Erythroblast (primary cell): ENCODE measurements around the gene UBE2D3.
A peak's percentile ranks its signal among the peaks of the same experiment; 100 is the strongest.

Experiments
- DNase-seq, 2 experiments: peaks; one replicate each; lab custom pipeline; 2025; lab: John Stamatoyannopoulos, UW
- GATA1 ChIP-seq: IDR thresholded peaks from 2 replicates; pipeline ENCODE4 v1.6.1; 2011; ENCODE audit warnings: low read depth, mild to moderate bottlenecking, control low read depth, low read length, moderate library complexity
- POLR2A ChIP-seq: IDR thresholded peaks from 2 replicates; pipeline ENCODE4 v1.6.1; 2011; ENCODE audit warnings: mild to moderate bottlenecking, low read length

Gene UBE2D3

DNA sequence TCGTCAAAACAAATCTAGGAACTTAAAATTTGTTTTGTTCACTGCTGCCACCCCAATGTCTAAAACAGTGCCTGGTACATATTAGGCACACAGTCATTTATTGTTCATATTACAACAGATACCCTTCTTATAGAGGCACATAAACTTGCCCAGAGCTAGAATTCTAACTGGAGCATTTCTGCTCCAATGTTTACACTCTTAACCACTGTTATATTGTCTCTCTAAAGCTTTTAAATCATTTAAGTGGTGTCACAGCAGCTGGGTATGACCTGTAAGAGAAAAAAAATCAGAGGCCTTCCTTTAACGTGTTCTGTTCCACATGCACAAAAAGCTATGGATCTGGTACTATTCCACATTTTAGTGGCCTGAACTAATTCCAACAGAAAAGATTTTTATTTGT lies 3.0 kb downstream of the UBE2D3 start:
- no peak for DNase-seq
- TF ChIP-seq GATA1 (no peak), POLR2A (no peak)

DNA sequence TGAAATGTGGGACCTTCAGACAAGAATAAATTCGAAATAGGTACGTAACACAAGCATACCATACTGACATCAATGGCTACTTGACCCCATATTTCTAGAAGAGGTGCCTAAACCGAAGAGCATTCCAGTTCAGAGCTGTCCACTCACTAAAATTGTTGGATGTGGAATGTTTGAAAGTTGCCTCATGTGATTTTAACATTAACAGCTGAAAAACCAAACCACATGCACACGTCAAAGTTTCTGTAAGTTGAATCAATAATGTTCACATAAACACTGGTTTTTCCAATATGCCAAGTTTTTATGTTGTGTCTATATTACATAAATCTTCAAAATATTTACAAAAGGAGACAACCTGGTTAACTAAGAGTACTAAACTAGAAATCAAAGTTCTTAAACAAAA lies 3.5 kb downstream of the UBE2D3 start:
- TF ChIP-seq GATA1: no peak
- TF ChIP-seq POLR2A: no peak
- DNase-seq: no peak

DNA sequence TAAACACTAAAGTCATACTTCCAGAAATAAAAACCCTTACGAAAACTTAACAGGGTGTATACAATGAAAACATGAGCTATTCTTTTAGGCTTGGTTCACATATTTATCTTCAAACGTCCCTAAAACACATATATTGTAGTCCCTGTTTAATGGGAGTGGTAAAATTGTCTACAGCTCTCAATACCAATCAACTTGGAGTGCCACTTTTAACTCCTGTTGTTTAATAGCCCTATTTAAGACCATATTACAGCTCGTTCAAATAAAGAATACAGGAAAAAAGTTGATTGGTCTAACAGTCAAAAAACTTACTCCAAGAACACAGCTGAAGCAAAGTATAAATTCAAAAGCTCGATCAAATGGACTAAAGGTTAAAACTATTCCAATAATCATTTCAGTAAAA lies 3.9 kb downstream of the UBE2D3 start:
- DNase-seq: no peak
- TF ChIP-seq GATA1: no peak
- TF ChIP-seq POLR2A: no peak

DNA sequence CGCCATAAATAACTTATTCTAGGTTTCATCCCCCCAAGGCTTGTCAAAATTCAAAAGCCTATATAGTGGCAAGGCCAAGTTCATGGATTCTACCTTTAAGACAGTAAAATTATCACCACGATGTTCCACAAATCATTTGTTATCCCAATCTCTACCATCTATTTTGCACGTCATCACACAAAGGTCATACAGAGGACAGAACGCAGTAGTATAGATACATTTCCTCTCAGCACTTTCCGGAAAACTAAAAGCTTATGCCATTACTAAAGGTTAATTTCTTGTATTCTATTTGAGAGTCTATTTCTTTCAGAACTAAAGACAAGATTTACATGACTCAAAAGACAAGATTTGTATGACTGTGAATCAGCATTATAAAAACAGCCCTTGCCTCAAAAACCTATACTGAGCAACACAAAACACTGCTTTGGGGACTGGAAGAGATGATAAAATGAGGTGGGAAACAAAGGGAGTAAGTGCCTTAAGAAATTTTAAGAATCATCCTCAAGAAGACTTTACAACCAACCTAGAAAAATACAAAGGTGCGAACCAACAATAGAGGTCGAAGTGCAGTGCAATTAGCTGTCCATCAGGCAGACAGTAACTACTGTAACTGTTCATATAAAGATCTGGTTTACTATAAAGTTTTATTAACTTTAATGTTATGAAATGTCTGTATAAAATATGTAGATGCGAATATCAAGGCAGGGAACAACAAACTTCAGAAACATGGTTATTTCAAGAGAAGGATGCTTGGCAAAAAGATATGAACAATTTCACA lies 7.6 kb downstream of the UBE2D3 start:
- DNase-seq: no peak
- TF ChIP-seq POLR2A: no peak
- TF ChIP-seq GATA1: no peak

DNA sequence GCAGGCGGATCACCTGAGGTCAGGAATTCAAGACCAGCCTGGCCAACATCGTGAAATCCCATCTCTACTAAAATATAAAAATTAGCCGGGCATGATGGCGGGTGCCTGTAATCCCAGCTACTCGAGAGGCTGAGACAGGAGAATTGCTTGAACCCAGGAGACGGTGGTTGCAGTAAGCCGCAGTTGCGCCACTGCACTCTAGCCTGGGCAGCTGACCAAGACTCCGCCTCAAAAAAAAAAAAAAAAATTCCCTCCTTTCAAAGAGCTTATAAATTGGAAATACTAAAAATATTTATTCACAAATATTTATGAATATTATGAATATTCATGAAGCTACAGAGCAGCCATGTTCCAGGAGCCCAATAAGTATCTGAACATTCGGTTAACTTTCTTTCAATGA lies 8.3 kb downstream of the UBE2D3 start:
- DNase-seq: peak; percentile 6 to 35

DNA sequence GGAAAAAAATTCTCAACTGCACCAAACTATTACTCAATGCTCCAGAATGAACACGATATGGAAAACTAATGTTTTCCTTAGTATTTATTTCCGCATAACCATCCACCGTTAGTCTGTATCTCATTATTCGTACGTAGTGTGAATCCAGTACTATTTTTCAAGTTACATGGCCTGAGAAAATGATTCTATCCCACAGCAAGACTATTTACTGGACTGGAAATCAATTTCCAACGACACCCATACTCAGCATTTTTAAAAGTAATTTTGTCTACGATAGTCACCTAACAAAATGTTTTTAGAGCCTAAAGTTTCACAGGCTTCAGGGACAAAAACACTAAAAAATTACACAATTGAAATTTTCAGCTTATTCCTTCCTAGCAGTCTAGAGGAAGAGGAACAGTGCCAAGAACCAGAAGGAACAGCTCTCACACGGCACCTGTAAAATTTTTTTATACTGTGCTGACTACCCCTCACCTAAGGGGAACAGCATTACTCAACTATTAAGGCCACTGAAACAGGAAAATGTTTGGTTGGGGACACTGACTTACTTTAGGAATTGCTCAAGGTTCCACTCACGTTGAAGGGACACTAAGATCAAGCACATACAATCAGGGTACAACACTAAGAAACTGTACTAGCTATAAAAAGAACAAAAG lies 9.6 kb downstream of the UBE2D3 start:
- TF ChIP-seq POLR2A (no peak), GATA1 (no peak)
- DNase-seq: no peak

DNA sequence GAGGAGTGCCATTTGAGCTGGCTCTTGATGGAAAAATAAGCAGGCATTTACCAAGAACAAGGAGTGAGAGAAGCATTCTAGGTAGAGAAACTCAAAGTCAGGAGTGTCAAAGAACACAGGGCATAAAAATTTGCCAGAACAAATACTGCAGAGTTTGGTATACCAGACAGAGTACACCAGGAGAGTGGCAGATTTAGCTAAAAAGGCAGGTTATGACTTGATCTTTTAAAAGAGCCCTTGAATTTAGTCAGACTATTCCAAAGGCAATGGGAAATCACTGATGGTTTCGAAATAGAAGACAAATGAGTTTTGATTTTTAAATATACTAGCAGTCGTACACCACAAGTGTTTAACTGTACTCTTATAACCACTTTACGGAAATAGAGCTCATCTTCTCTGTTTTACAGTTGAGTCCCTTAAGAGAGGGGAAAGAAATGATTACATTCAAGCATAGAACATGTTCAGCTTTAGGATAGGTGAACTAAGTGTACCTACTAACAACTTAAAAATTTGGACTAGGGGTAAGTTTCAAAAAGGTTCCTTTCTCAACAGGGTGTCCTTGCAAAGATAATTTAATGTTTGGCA lies 10.2 kb downstream of the UBE2D3 start:
- TF ChIP-seq POLR2A (no peak), GATA1 (no peak)
- no peak for DNase-seq

DNA sequence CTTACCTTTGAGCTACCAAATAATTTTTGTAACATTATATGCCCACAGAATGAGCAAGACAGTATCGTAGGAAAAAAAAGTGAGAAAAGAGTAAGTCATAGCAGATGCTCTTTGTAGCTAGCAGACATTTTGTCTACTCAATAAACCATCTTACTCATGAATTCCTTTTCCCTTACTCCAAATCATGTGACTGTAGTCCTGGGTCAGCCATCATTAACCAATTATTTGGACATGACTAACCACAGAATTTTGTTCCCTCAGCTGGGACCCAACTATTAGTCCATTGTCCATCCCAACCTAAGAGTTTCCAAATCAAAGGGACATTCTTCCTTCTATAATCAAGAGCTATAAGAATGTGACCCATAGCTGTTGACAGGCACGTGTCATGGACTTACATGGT lies 11.4 kb downstream of the UBE2D3 start:
- DNase-seq: no peak
- no peak for TF ChIP-seq GATA1

DNA sequence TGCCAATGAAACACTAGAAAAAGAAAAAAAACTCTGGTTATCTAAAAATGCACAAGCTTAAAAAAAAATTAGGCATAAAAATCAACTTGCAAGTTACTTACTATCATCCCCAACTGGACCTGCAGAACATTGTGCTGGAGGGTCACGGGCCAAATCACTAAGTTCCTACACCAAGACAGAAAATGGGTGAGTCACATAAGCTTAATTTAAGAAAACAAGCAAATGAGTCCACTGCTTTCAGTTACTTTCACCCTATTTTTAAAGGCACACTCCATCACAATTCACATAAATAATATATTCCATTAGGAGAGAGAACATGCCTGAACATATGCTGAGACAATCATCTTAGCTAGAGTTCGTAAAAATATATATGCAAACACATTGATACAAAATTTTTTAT lies 17.7 kb downstream of the UBE2D3 start:
- TF ChIP-seq GATA1: no peak
- no peak for TF ChIP-seq POLR2A
- DNase-seq: no peak

DNA sequence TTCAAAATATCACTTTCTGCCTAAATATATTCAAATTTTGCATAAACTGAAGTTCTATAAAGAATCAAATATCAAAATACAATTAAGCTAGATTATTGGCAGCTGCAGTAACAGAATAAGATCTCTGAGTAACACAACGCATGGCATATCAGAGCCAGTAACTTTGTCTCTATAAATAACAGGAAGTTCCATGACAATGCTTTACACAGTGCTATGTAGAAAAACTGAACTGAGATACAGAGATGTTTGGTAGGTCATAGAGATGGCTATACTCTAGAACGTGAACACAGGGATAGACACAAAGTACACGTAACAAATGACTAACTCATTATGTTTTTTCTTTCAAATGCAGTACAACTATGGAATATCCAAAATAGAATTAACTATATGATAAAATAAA lies 18.2 kb downstream of the UBE2D3 start:
- DNase-seq: no peak
- no peak for TF ChIP-seq GATA1
- no peak for TF ChIP-seq POLR2A

DNA sequence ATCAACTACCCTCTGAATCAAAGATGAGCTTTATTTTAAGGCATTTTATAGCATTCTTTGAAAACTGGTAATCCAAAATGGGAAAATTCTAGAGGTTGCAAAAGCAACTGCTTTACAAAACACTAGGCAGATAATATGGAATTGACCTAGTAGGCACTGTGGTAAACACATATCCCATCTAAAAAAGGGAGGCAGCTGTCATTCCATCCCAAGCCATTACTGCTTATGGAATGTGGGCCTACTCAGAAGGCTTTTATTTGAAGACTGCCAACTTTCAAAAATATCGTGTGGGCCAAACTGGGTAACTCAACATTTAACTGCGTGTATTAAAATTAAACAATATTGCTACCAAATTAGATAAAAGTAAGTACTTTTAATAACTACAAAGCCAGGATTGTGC lies 19.3 kb downstream of the UBE2D3 start:
- TF ChIP-seq POLR2A: no peak
- no peak for TF ChIP-seq GATA1
- DNase-seq: no peak

DNA sequence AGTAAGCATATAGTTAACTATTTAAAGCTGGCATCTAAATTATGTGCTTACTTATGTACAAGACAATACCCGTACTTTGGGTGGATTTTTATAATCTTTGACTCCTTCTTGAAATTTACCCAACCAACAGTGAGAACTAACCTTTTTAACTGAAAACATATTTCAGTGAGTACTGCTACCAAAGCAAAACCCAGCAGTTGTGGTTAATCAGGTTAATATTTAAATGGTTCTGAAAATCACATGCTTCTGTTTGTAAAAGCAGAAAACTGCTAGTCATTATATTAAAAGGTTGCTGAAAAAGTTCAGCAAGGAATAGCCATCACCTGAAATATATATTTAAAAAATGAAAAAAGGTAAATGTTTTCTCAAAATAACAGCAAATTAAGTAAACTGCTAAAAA lies 20.0 kb downstream of the UBE2D3 start:
- no peak for DNase-seq
- TF ChIP-seq GATA1 (no peak), POLR2A (no peak)

DNA sequence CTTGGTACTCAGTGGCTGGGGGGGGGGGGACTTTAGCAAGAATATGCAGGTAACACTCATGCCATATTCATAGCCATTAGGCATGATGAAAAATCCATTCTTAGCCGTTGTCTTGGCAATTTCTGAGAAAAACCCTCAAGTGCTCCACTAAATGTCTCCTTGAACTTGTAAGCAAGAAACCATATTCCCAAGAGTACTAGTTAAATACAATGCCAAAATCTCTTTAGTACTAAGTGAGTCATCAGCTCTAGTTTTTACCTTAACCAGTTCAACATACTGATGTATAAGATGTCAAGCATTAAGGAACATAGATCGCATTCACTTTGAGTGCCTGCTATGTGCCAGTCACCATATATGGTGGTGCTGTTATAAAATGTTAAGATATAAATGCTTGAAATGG lies 27.5 kb downstream of the UBE2D3 start:
- DNase-seq: no peak
- TF ChIP-seq GATA1: no peak
- TF ChIP-seq POLR2A: no peak

DNA sequence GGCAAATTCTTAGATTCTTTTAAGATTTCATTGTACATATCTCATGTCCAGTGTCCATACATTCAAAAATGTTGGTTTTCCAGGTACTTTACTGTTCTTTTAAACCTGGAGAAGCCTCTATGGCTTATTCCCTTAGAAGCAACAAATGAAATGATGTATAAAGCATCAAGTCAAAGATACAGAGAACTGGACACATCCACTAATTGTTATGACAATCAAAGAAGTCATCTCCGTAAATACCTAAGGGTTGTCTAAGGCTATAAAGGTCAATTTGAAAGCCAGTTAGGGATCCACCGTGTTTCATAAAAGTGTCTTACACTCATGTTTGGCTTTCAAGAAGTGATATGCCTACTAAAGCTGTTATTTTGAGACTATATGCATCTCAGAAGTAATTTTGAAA lies 32.4 kb downstream of the UBE2D3 start:
- no peak for DNase-seq
- TF ChIP-seq POLR2A (no peak), GATA1 (no peak)
